Activated CD8-positive, alpha-beta memory T cell treated with anti-CD3 and anti-CD28 coated beads for 48 hours (primary cell): ENCODE measurements around the gene ZDHHC11.

Source experiments
- DNase-seq, 3 experiments: peaks; one replicate each; pipeline ENCODE4 v3.0.0-alpha.2; 2020; ENCODE audit warnings: low read depth in 2 of 3, low spot score in 2 of 3

The ZDHHC11 gene

GRCh38 chr5:850511-851006 is at the start of gene ZDHHC11:
Gene ZDHHC11, minus strand, starts transcription at chr5:850986. Its CDS starts 384 bp downstream, at chr5:850602.
- DNase-seq, result no peak

GRCh38 chr5:893711-894110 is 42.9 kb upstream of the ZDHHC11 start:
- DNase-seq, result no peak

- DNase-seq, result no peak
Observed at GRCh38 chr5:893137-893506, 42.3 kb upstream of the ZDHHC11 start.

- peak; percentile 60 to 72 (median 66) for DNase-seq
Observed at GRCh38 chr5:892394-893136, 41.8 kb upstream of the ZDHHC11 start, which contains the start of the genes BRD9 and TRIP13. Gene BRD9, minus strand, starts transcription at chr5:892801. Its CDS starts 144 bp downstream, at chr5:892657. Gene TRIP13, plus strand, starts transcription at chr5:892884. Its CDS starts 115 bp downstream, at chr5:892999.

GRCh38 chr5:891837-892393 is 41.1 kb upstream of the ZDHHC11 start:
- DNase-seq, result no peak

- DNase-seq, result no peak
Observed at GRCh38 chr5:891117-891836, 40.5 kb upstream of the ZDHHC11 start.

GRCh38 chr5:889075-889710 is 38.4 kb upstream of the ZDHHC11 start:
- DNase-seq, result no peak

- no peak for DNase-seq
Observed at GRCh38 chr5:888638-889035, 37.9 kb upstream of the ZDHHC11 start.

- DNase-seq, result no peak
Observed at GRCh38 chr5:887947-888637, 37.3 kb upstream of the ZDHHC11 start.

- no peak for DNase-seq
Observed at GRCh38 chr5:886716-887325, 36.0 kb upstream of the ZDHHC11 start.

- no peak for DNase-seq
Observed at GRCh38 chr5:886036-886435, 35.2 kb upstream of the ZDHHC11 start.

- no peak for DNase-seq
Observed at GRCh38 chr5:885529-885928, 34.7 kb upstream of the ZDHHC11 start.

GRCh38 chr5:885127-885442 is 34.3 kb upstream of the ZDHHC11 start:
- DNase-seq, result no peak

GRCh38 chr5:884345-885126 is 33.8 kb upstream of the ZDHHC11 start:
- DNase-seq, result no peak

- no peak for DNase-seq
Observed at GRCh38 chr5:883475-884181, 32.8 kb upstream of the ZDHHC11 start.

- DNase-seq, result no peak
Observed at GRCh38 chr5:882253-883183, 31.7 kb upstream of the ZDHHC11 start.

GRCh38 chr5:881551-881935 is 30.8 kb upstream of the ZDHHC11 start:
- DNase-seq, result no peak
